DND-41 (cell line): ENCODE results near the gene FSTL1.

Experiments
- ATAC-seq: fragments of 200-7000 bp; cut with Tn5 transposase; 3 replicates; pipeline ENCODE4 v1.9.1; 2021; ENCODE audit warnings: low read depth; ENCODE audit not compliant: insufficient read depth
- DNase-seq: peaks from one replicate; pipeline ENCODE4 v3.0.0-alpha.2; 2020
- H2AFZ ChIP-seq: 2 replicates; pipeline ENCODE4 v1.6.0; 2012; ENCODE audit warnings: low read depth, low read length
- H3K27ac ChIP-seq: 2 replicates; pipeline ENCODE4 v1.5.1; 2012; ENCODE audit warnings: low read length, inconsistent platforms
- H3K27me3 ChIP-seq: fragments of 200-600 bp; sonication (generic); 2 replicates; pipeline ENCODE4 v1.6.0; 2012; ENCODE audit warnings: low read length, mild to moderate bottlenecking, inconsistent platforms; ENCODE audit not compliant: insufficient read depth, poor library complexity
- H3K36me3 ChIP-seq: 2 replicates; pipeline ENCODE4 v1.5.1; 2012; ENCODE audit warnings: low read length, inconsistent platforms; ENCODE audit not compliant: insufficient read depth
- H3K4me1 ChIP-seq: 2 replicates; pipeline ENCODE4 v1.5.1; 2012; ENCODE audit warnings: mild to moderate bottlenecking, low read length; ENCODE audit not compliant: insufficient read depth
- H3K4me2 ChIP-seq: 2 replicates; pipeline ENCODE4 v1.6.0; 2012; ENCODE audit warnings: mild to moderate bottlenecking, moderate library complexity, low read length, inconsistent platforms; ENCODE audit not compliant: insufficient read depth
- H3K4me3 ChIP-seq, 2 experiments: fragments of 200-600 bp in 1 of 2; shearing (Covaris generic) in 1 of 2; 2 replicates each; pipeline ENCODE4 v1.5.1; 2012 to 2016; ENCODE audit warnings: inconsistent platforms in 2 of 2, low read length in 2 of 2, mild to moderate bottlenecking in 2 of 2, low read depth in 1 of 2, moderate library complexity in 1 of 2
- H3K79me2 ChIP-seq: 2 replicates; pipeline ENCODE4 v1.6.0; 2012; ENCODE audit warnings: low read length, inconsistent platforms; ENCODE audit not compliant: insufficient read depth
- H3K9ac ChIP-seq: 2 replicates; pipeline ENCODE4 v1.6.0; 2012; ENCODE audit warnings: low read depth, mild to moderate bottlenecking, inconsistent platforms, low read length, moderate library complexity
- H3K9me3 ChIP-seq: 2 replicates; pipeline ENCODE4 v1.5.1; 2012; ENCODE audit warnings: low read length, moderate library complexity, mild to moderate bottlenecking, inconsistent platforms; ENCODE audit not compliant: insufficient read depth, severe bottlenecking
- H4K20me1 ChIP-seq: 2 replicates; pipeline ENCODE4 v1.6.0; 2012; ENCODE audit warnings: low read length; ENCODE audit not compliant: insufficient read depth
- EZH2 ChIP-seq: IDR thresholded peaks from 3 replicates; pipeline ENCODE4 v1.6.1; 2012; ENCODE audit warnings: borderline replicate concordance, low read depth, mild to moderate bottlenecking, moderate library complexity, low read length, inconsistent platforms; ENCODE audit not compliant: severe bottlenecking
- TF ChIP-seq, protein P1 (sequence below): IDR thresholded peaks from 2 replicates; pipeline ENCODE4 v1.5.1; 2012; ENCODE audit warnings: borderline replicate concordance, low read length, moderate library complexity, mild to moderate bottlenecking; ENCODE audit not compliant: poor library complexity, severe bottlenecking; ENCODE audit errors: extremely low read depth

FSTL1 gene

DNA sequence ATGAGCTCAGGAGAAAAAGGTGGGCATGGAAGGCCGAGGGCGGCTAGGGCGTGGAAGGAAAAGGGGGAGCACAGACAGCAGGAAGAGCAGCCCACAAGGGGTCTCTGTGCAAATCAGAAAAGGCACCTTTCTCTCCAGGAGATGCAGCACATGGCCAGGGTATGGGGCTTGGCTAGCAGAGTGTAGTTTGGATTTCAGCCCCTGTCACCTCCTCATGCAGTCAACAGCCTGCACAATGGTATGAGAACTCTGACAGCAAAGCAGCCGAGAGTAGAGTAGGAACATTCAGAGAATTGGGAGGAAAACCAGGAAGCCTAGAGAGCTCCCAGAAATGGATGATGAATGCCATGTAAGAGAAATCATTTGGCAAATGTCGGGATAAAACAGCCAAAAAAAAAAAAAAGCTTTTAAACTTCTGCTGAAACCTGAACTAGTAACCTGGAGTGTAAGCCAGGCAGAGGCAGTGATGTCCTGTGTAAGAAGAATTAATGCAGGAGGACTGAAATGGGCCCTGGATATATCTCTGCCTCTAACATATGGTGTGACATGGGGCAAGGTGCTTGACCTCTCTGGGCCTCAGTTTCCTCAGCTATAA is 25.7 kb downstream of the FSTL1 start:
- no peak for ATAC-seq
- H3K4me3 ChIP-seq: no peak overlapping the region
- H4K20me1 ChIP-seq: no peaks in the 10 kb centered on the region
- TF ChIP-seq, protein P1, sequence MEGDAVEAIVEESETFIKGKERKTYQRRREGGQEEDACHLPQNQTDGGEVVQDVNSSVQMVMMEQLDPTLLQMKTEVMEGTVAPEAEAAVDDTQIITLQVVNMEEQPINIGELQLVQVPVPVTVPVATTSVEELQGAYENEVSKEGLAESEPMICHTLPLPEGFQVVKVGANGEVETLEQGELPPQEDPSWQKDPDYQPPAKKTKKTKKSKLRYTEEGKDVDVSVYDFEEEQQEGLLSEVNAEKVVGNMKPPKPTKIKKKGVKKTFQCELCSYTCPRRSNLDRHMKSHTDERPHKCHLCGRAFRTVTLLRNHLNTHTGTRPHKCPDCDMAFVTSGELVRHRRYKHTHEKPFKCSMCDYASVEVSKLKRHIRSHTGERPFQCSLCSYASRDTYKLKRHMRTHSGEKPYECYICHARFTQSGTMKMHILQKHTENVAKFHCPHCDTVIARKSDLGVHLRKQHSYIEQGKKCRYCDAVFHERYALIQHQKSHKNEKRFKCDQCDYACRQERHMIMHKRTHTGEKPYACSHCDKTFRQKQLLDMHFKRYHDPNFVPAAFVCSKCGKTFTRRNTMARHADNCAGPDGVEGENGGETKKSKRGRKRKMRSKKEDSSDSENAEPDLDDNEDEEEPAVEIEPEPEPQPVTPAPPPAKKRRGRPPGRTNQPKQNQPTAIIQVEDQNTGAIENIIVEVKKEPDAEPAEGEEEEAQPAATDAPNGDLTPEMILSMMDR: no peak
- no peak for TF ChIP-seq EZH2
- H3K27me3 ChIP-seq: peaks cover 10% of the 10 kb centered on the region
- no peak overlapping the region for H2AFZ ChIP-seq
- no peaks in the 10 kb centered on the region for H3K79me2 ChIP-seq
- H3K27ac ChIP-seq: no peak overlapping the region
- H3K36me3 ChIP-seq: no peaks in the 10 kb centered on the region
- no peaks in the 10 kb centered on the region for H3K4me1 ChIP-seq
- DNase-seq: no peak
- H3K4me2 ChIP-seq: no peak overlapping the region
- no peak overlapping the region for H3K9ac ChIP-seq
- no peaks in the 10 kb centered on the region for H3K9me3 ChIP-seq

DNA sequence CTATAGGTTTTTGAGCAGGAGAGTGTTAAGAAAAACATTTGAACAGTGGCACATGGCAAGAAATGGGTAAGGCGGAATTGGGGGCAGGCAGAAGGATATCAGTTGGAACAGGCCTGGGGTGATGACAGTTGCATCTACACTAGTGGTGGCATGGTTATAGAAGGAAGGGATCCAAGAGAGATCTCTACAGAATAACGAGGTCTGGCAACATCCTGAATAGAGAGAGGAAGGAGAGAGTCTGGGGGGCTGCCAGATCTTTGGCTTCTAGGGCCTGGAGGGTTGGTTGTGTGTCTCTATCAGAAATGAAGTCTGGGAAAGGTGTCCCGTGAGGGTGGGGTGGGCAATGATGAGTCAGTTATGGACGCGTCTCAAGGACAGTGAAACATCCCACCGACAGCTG is 26.3 kb downstream of the FSTL1 start:
- peaks cover 10% of the 10 kb centered on the region for H3K27me3 ChIP-seq
- no peaks in the 10 kb centered on the region for H4K20me1 ChIP-seq
- TF ChIP-seq, protein P1: no peak
- TF ChIP-seq EZH2: no peak
- H3K4me2 ChIP-seq: no peak overlapping the region
- H2AFZ ChIP-seq: no peak overlapping the region
- no peak overlapping the region for H3K27ac ChIP-seq
- ATAC-seq: no peak
- H3K79me2 ChIP-seq: no peaks in the 10 kb centered on the region
- no peaks in the 10 kb centered on the region for H3K9me3 ChIP-seq
- no peak overlapping the region for H3K9ac ChIP-seq
- DNase-seq: no peak
- H3K4me1 ChIP-seq: no peaks in the 10 kb centered on the region
- no peaks in the 10 kb centered on the region for H3K36me3 ChIP-seq
- H3K4me3 ChIP-seq: no peak overlapping the region

DNA sequence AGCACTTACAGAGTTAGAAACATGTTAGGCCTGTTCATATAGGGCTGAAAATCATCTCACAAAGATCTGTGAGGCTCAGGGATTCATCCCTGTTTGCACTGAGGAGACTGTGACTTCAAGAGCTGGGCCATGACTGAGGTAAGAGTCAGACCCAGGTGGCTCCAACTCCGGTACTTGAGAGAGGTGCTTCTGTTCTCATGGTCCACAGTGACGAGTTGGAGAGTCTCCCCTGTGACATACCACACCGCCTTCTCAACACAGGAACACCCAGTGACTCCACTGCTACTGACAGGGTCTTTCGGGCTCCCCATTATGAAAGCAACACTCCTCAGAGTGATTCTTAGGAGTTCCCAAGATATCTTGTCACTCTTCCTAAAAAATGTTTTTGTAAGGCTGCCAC is 27.4 kb downstream of the FSTL1 start:
- H3K27ac ChIP-seq: no peak overlapping the region
- no peaks in the 10 kb centered on the region for H3K79me2 ChIP-seq
- H3K36me3 ChIP-seq: no peaks in the 10 kb centered on the region
- no peak for TF ChIP-seq EZH2
- TF ChIP-seq, protein P1: no peak
- no peak for ATAC-seq
- no peaks in the 10 kb centered on the region for H3K9me3 ChIP-seq
- H2AFZ ChIP-seq: no peak overlapping the region
- no peaks in the 10 kb centered on the region for H4K20me1 ChIP-seq
- DNase-seq: no peak
- no peaks in the 10 kb centered on the region for H3K4me1 ChIP-seq
- peaks cover 10% of the 10 kb centered on the region for H3K27me3 ChIP-seq
- H3K4me3 ChIP-seq: no peak overlapping the region
- no peak overlapping the region for H3K4me2 ChIP-seq
- no peak overlapping the region for H3K9ac ChIP-seq
